GM12892 (cell line): Measurements from ENCODE around the gene P2RY14.

ENCODE experiments used
- POLR2A ChIP-seq: IDR thresholded peaks from 2 replicates; pipeline ENCODE4 v1.6.1; 2011; ENCODE audit warnings: low read depth, low read length, control low read depth
- POLR2AphosphoS5 ChIP-seq: IDR thresholded peaks from 2 replicates; pipeline ENCODE4 v1.6.1; 2011; ENCODE audit warnings: low read depth, low read length, control low read depth
- TAF1 ChIP-seq: IDR thresholded peaks from 2 replicates; pipeline ENCODE4 v1.6.1; 2011; ENCODE audit warnings: low read depth, mild to moderate bottlenecking, control low read depth, low read length, borderline replicate concordance

- TF ChIP-seq POLR2A (no peak), TAF1 (no peak), POLR2AphosphoS5 (no peak)
Measured at GRCh38 chr3:151265166-151265565, 13.2 kb downstream of the P2RY14 start.
